SK-N-SH (cell line): ENCODE data around the gene NLRP1. TPM values are rescaled to one million over a fixed set of nuclear protein-coding genes. Genes with fewer than 3 reads are reported as not detected.

ENCODE experiments used
- CTCF ChIA-PET: fragments of 300-600, 350-600 bp; formaldehyde crosslinking; extraction: SDS; loops from one replicate; lab custom pipeline; 2021; lab: Yijun Ruan, JAX
- POLR2A ChIA-PET: fragments of 350-600 bp; sonication (Branson Sonifier 250); formaldehyde crosslinking; extraction: SDS; loops from one replicate; lab custom pipeline; 2020; ENCODE audit warnings: antibody characterized with exemption, inconsistent platforms; lab: Yijun Ruan, JAX
- DNase-seq: peaks from one replicate; pipeline ENCODE4 v3.0.0; 2012
- H2AFZ ChIP-seq: fragments of 200-600 bp; sonication (generic); 2 replicates; pipeline ENCODE4 v1.8.1; 2016; ENCODE audit warnings: antibody characterized with exemption, mild to moderate bottlenecking, low read depth
- H3F3A ChIP-seq: fragments of 200-600 bp; sonication (generic); replicated peaks from 2 replicates; pipeline ENCODE3; 2016; ENCODE audit warnings: antibody characterized with exemption, mild to moderate bottlenecking; ENCODE audit not compliant: insufficient read depth
- H3K27ac ChIP-seq, 2 experiments: fragments of 200-500 bp in 1 of 2; fragments of 200-600 bp in 1 of 2; sonication (Bioruptor generic) in 1 of 2; sonication (generic), shearing (Covaris generic) in 1 of 2; 2 replicates each; pipeline versions ENCODE4 v1.5.1 to v1.6.1; 2014 to 2016; ENCODE audit warnings: low read depth in 2 of 2, inconsistent platforms in 1 of 2, low read length in 1 of 2, mild to moderate bottlenecking in 1 of 2, mixed read lengths in 1 of 2
- H3K27me3 ChIP-seq: fragments of 200-600 bp; sonication (generic), shearing (Covaris generic); 2 replicates; pipeline ENCODE4 v1.6.1; 2016; ENCODE audit warnings: mixed run types; ENCODE audit not compliant: insufficient read depth
- H3K36me3 ChIP-seq, 2 experiments: fragments of 200-500 bp in 1 of 2; fragments of 200-600 bp in 1 of 2; sonication (Bioruptor generic) in 1 of 2; sonication (generic) in 1 of 2; replicated peaks in 1 of 2; 2 replicates each; pipeline versions ENCODE3 to v1.5.1; 2014 to 2016; ENCODE audit warnings: low read length in 1 of 2, mild to moderate bottlenecking in 1 of 2; ENCODE audit not compliant: insufficient read depth in 2 of 2, control insufficient read depth in 1 of 2
- H3K4me1 ChIP-seq, 2 experiments: fragments of 200-500 bp in 1 of 2; fragments of 200-600 bp in 1 of 2; sonication (Bioruptor generic) in 1 of 2; sonication (generic), shearing (Covaris generic) in 1 of 2; 2 replicates each; pipeline versions ENCODE4 v1.5.1 to v1.6.1; 2014 to 2016; ENCODE audit warnings: low read depth in 1 of 2, low read length in 1 of 2, mixed run types in 1 of 2; ENCODE audit not compliant: insufficient read depth in 2 of 2, control insufficient read depth in 1 of 2
- H3K4me2 ChIP-seq: fragments of 200-600 bp; sonication (generic), shearing (Covaris generic); 2 replicates; pipeline ENCODE4 v1.6.1; 2017; ENCODE audit warnings: mixed run types
- H3K4me3 ChIP-seq, 2 experiments: fragments of 200-500 bp in 1 of 2; fragments of 200-600 bp in 1 of 2; sonication (Bioruptor generic) in 1 of 2; sonication (generic), shearing (Covaris generic) in 1 of 2; 2 replicates each; pipeline versions ENCODE4 v1.5.1 to v1.8.1; 2014 to 2016; ENCODE audit warnings: low read depth in 2 of 2, inconsistent platforms in 1 of 2, low read length in 1 of 2, mild to moderate bottlenecking in 1 of 2, mixed read lengths in 1 of 2, moderate library complexity in 1 of 2
- H3K79me2 ChIP-seq: fragments of 200-600 bp; sonication (generic); 2 replicates; pipeline ENCODE4 v1.8.1; 2017; ENCODE audit warnings: mild to moderate bottlenecking; ENCODE audit not compliant: insufficient read depth
- H3K9ac ChIP-seq: fragments of 200-600 bp; sonication (generic); 2 replicates; pipeline ENCODE4 v1.6.1; 2017; ENCODE audit warnings: mixed run types
- H3K9me2 ChIP-seq: fragments of 200-600 bp; sonication (generic); 2 replicates; pipeline ENCODE4 v1.6.1; 2017; ENCODE audit warnings: mixed run types
- H3K9me3 ChIP-seq: fragments of 200-600 bp; sonication (generic); 2 replicates; pipeline ENCODE4 v1.6.1; 2017; ENCODE audit warnings: mixed run types, mild to moderate bottlenecking, moderate library complexity
- H4K20me1 ChIP-seq: fragments of 200-600 bp; sonication (generic); 2 replicates; pipeline ENCODE4 v1.6.1; 2017; ENCODE audit warnings: mild to moderate bottlenecking, mixed run types; ENCODE audit not compliant: insufficient read depth
- CTCF ChIP-seq: fragments of 200-600 bp; sonication (generic); IDR thresholded peaks from 2 replicates; pipeline ENCODE4 v1.6.1; 2017; ENCODE audit warnings: antibody characterized with exemption, mild to moderate bottlenecking, moderate library complexity
- ELF1 ChIP-seq: IDR thresholded peaks from 2 replicates; pipeline ENCODE4 v1.4.0; 2012
- EP300 ChIP-seq, 2 experiments: IDR thresholded peaks; 2 replicates each; pipeline versions ENCODE4 v1.4.0 to v1.6.1; 2012; ENCODE audit warnings: borderline replicate concordance in 1 of 2, low read depth in 1 of 2, low read length in 1 of 2
- EZH2phosphoT487 ChIP-seq: fragments of 200-600 bp; sonication (generic); IDR thresholded peaks from 2 replicates; pipeline ENCODE4 v1.6.1; 2017; ENCODE audit warnings: low read depth, mixed run types, mild to moderate bottlenecking, antibody characterized with exemption, moderate library complexity, borderline replicate concordance
- FOSL2 ChIP-seq: IDR thresholded peaks from 2 replicates; pipeline ENCODE4 v1.4.0; 2012; ENCODE audit warnings: low read depth, mild to moderate bottlenecking, moderate library complexity, borderline replicate concordance
- GATA2 ChIP-seq: sonication (generic); formaldehyde crosslinking; IDR thresholded peaks from 2 replicates; pipeline ENCODE4 v1.5.0; 2020; ENCODE audit warnings: mild to moderate bottlenecking, missing genetic modification reagents
- JUND ChIP-seq: IDR thresholded peaks from 2 replicates; pipeline ENCODE4 v1.4.0; 2012
- MXI1 ChIP-seq: IDR thresholded peaks from 2 replicates; pipeline ENCODE4 v1.6.1; 2012; ENCODE audit warnings: mild to moderate bottlenecking, low read depth, low read length, improper control_type of control experiment
- NFIC ChIP-seq: IDR thresholded peaks from 2 replicates; pipeline ENCODE4 v1.4.0; 2012; ENCODE audit warnings: borderline replicate concordance
- NRF1 ChIP-seq: IDR thresholded peaks from 2 replicates; pipeline ENCODE4 v1.6.1; 2012; ENCODE audit warnings: low read depth, mild to moderate bottlenecking, low read length
- RAD21 ChIP-seq: IDR thresholded peaks from 2 replicates; pipeline ENCODE4 v1.6.1; 2012; ENCODE audit warnings: mild to moderate bottlenecking, low read length
- RCOR1 ChIP-seq: fragments of 150-350 bp; IDR thresholded peaks from 2 replicates; pipeline ENCODE4 v1.6.1; 2017; ENCODE audit warnings: antibody characterized with exemption, low read length
- REST ChIP-seq: IDR thresholded peaks from 2 replicates; pipeline ENCODE4 v1.6.1; 2012; ENCODE audit warnings: mild to moderate bottlenecking, low read depth, low read length, moderate library complexity
- RFX5 ChIP-seq: IDR thresholded peaks from 2 replicates; pipeline ENCODE4 v1.6.1; 2012; ENCODE audit warnings: mild to moderate bottlenecking, improper control_type of control experiment, low read length
- TAF1 ChIP-seq: IDR thresholded peaks from 2 replicates; pipeline ENCODE4 v1.6.1; 2012; ENCODE audit warnings: low read depth, mild to moderate bottlenecking, low read length, moderate library complexity, borderline replicate concordance
- TCF12 ChIP-seq: IDR thresholded peaks from 2 replicates; pipeline ENCODE4 v1.4.0; 2012
- USF1 ChIP-seq: IDR thresholded peaks from 2 replicates; pipeline ENCODE4 v1.4.0; 2012; ENCODE audit warnings: low read depth, borderline replicate concordance
- YY1 ChIP-seq: IDR thresholded peaks from 2 replicates; pipeline ENCODE4 v1.4.0; 2012; ENCODE audit warnings: low read depth, mild to moderate bottlenecking
- ZBTB33 ChIP-seq: IDR thresholded peaks from 2 replicates; pipeline ENCODE4 v1.4.0; 2012; ENCODE audit warnings: low read depth, borderline replicate concordance
- WGBS: methylation state at CpG from one replicate; pipeline ENCODE4 v1.1.6; 2017; ENCODE audit warnings: low lambda C conversion rate; 5-methylcytosine and 5-hydroxymethylcytosine counted together
- polyA plus RNA-seq, 3 experiments: library from polyadenylated mRNA; depleted of rRNA; stranded (reverse); fragments of >200 nt; gene quantifications; 2 replicates each; pipeline ENCODE4 v1.2.3, GENCODE V29; 2012

The NLRP1 gene
- polyA plus RNA-seq, 1 of the 3 experiments (the other 2 are of a cell fraction), result 51.4 TPM

DNA sequence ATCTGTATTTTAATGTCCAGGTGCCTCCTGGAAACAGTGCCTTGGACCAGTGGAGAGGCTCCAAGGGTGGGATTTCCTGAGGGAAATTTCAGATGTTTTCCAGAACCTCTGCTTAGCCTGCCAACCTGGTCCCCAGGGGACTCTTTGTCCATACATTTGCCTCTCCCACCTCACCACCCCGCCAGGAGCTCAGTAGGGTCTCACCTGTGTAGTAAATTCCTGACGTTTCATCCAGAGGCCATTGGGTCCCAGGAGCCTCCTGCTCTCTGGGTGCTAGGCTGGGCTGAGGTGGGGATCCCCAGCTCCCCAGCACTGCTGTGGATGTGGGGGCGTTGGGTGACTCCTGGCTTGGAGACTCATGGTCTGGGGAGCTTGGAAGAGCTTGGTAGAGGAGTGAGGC lies 2.7 kb downstream of the NLRP1 start:
- no peak overlapping the region for H3K27ac ChIP-seq
- peaks cover 0 to 20% of the 10 kb centered on the region in 2 experiments; a peak in 3 of 4 replicates for H3K4me1 ChIP-seq
- no peak overlapping the region for H3K9ac ChIP-seq
- no peak overlapping the region for H2AFZ ChIP-seq
- H3K36me3 ChIP-seq, result peaks cover 3 to 25% of the 10 kb centered on the region in 2 experiments
- H3K79me2 ChIP-seq, result peaks cover 27% of the 10 kb centered on the region
- ChIA-PET CTCF (interaction anchor here (1.0 to 1.8 kb wide), 3 partner anchors 11 to 854 kb away, joined by 3 to 8 read pairs (median 5); no protein-coding TSS in a partner anchor), POLR2A (no interaction called here)
- no peak overlapping the region for H3K4me2 ChIP-seq
- H3K9me3 ChIP-seq, result no peaks in the 10 kb centered on the region
- 40% methylated on average over 3 of the region's 3 CpGs for WGBS
- no peaks in the 10 kb centered on the region for H4K20me1 ChIP-seq
- no peak overlapping the region for H3K4me3 ChIP-seq
- DNase-seq, result no peak
- H3F3A ChIP-seq, result peaks cover 28% of the 10 kb centered on the region
- TF ChIP-seq RAD21, result no peak
- no peak for TF ChIP-seq RFX5
- no peak for TF ChIP-seq RCOR1
- no peak for TF ChIP-seq ELF1
- no peak for TF ChIP-seq USF1
- TF ChIP-seq MXI1, result no peak
- no peak for TF ChIP-seq TAF1
- no peak for TF ChIP-seq ZBTB33
- no peak for TF ChIP-seq TCF12
- no peak for TF ChIP-seq GATA2 (CRISPR knock-in tag)
- no peak for TF ChIP-seq YY1
- TF ChIP-seq CTCF, result no peak
- TF ChIP-seq NRF1, result no peak
- no peak for TF ChIP-seq JUND
- no peak for TF ChIP-seq FOSL2
- TF ChIP-seq EP300 (IDR thresholded peaks at IDR 0.05; ENCODE audit: borderline replicate concordance in 1 of 2, low read depth in 1 of 2, low read length in 1 of 2), result no peak
- no peak for TF ChIP-seq REST
- TF ChIP-seq EZH2phosphoT487, result no peak
- no peak for TF ChIP-seq NFIC
- no peaks in the 10 kb centered on the region for H3K9me2 ChIP-seq
- H3K27me3 ChIP-seq, result no peaks in the 10 kb centered on the region
